HG02970 (cell line): ENCODE results near the gene KANK4.

Source experiments
- ATAC-seq: cut with Tn5 transposase; IDR thresholded peaks from one replicate; pipeline ENCODE4 v1.9.1; 2021; ENCODE audit warnings: mild to moderate bottlenecking, moderate library complexity, moderate number of reproducible peaks; ENCODE audit not compliant: unreplicated experiment, low FRiP score

KANK4 gene

DNA sequence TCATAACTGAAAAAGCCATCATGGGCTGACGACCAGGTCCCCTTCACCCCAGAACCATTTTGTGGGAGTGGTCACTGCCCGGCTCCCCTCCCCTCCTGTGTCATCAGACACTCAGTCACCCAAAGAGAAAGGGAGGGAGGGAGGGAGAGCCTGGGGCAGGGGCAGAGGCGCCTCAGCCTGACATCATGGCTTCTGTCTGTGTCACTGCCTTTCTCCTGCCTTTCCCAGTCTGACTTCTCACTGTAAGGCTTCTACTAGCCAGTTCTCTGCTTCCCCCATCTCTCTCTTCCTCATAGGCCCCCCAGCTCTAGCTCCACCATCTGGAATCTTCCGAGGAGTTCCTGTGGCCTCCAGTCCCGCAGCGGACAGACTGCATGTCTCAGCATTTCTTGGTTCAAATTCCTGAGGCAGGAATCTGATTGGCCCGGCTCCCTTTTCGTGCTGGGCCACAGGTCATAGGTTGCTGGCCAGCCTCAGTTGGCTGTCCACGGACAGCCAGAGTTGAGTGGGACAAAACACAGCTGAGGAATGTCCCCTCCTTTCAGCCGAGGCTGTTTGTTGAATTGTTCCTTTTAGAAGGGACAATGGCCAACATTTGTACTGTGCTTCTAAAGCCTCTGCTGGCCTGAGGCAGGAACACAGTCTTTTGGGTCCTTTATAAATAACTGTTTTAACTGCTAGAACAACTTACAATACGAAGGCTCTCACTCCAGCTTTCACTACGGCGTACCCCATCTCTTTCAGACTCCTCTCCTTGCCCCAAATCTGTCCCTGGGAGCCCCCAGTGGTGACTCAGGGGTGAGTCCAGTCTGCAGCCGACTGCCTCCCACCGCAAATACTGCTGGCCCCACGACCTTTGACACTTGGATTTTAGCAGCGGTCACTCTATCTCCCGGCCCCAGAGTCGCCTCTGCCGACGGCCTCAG is 18.7 kb upstream of the KANK4 start:
- ATAC-seq: no peak

DNA sequence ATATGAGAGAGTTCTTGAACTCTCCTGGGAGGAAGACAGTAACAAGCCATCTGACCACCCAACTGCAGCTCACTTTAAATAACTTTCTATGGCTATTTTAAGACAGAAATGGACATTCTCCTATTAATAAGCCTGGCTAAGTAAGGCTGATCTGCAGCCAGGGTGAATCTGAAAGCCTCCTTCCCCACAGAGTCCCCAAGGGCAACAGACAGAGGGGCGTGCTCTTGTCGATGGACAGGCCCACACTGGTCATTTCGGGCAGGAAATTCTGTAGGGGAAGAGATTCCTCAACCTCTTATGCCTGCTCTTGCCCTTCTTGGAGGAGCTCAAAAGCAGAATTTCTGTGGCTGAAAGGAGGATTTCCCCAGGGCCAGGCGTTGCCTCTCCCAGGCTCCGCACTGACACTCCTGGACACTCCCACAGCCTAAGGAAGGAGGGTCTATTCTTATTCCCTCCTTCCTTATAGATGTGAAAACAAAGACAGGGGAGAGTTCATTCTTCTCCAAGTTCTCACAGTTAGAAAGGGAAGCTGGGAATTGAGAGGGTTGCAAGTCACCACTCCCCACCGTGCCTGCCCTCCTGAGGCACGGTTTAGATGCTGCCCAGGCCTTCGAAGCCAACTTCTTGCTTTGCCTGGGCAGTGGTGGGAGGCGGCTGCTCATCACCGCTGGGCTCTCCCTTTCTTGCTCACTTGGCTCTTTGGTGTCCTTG is 17.9 kb upstream of the KANK4 start:
- ATAC-seq: no peak

DNA sequence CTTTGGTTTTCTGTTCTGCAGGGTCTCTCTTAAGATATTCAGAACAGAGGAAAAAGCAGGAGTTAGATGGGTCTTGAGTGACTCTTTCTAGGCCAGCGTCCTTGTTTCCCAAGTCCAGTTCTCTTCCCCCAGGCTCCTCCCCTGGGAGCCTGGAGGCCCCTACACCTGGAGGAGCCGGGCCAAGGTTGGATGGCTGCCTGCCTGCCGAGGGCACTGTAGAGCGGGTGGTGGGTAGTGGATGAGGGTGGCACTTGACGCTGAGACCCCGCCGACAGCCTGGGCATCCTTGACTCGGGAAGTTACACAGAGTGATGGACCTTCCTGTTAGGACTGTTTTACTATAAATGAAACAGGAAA is 17.4 kb upstream of the KANK4 start:
- ATAC-seq: no peak

DNA sequence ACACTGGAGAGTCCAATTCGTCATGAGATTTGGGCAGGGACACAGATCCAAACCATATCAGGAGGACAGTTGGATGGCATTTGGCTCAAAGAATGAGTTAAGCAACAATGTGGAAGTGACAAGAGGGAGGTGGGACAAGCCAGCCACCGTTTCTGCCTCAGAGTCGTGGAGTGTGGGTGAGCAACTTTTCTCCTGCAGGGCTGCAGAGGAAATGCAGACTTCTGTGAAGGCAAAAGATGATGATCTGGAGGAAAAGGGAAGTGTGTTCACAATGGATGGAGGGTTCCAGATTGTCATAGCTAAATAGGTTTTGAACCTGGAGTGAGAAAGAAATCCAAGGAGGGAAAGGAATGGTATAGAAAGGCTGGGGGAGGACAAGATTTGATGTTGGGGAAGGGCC is 16.4 kb upstream of the KANK4 start:
- ATAC-seq: no peak

DNA sequence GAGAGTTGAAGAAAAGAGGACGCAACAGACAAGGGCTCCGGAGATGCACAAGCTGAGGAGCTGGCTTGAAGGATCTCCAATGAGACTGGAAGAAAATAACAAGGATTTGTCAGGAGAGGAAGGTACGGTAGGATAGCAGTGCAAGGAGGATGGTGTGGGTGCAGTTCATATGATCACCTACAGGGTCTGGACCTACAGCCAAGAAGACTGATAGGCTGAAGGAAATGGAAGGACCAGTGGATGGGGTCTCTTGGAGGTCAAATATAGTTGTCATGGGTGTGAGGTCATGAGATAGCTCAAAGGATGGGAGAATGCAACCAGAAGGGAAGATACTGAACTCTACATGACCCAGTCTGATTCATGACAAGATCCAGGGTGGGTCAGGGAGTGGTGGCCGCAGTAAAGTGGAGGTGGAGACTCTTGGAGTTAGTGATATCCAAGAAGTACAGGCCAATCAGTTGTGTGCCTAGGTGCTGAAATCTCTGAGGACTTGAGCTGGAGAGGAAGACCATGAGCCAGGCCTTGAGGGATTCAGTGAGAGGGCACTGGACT is 15.3 kb upstream of the KANK4 start:
- ATAC-seq: no peak

DNA sequence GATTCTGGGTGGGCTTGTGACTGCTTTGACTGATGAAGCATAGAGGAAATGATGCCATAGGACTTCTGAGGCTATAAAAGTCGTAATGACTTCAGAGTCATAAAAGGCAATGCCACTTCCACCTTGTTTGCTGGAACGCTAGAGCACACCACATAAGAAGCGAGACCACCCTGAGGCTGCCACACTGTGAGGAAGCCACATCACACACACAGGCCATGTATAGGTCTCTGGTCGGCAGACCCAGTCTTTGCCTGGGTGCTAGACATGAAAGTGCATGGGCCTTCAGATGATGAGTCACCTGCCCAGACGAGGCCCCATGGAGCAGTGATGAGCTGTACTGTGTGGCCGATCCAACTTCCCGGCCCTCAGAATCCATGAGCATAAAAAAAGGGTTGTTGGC is 14.2 kb upstream of the KANK4 start:
- ATAC-seq: no peak

DNA sequence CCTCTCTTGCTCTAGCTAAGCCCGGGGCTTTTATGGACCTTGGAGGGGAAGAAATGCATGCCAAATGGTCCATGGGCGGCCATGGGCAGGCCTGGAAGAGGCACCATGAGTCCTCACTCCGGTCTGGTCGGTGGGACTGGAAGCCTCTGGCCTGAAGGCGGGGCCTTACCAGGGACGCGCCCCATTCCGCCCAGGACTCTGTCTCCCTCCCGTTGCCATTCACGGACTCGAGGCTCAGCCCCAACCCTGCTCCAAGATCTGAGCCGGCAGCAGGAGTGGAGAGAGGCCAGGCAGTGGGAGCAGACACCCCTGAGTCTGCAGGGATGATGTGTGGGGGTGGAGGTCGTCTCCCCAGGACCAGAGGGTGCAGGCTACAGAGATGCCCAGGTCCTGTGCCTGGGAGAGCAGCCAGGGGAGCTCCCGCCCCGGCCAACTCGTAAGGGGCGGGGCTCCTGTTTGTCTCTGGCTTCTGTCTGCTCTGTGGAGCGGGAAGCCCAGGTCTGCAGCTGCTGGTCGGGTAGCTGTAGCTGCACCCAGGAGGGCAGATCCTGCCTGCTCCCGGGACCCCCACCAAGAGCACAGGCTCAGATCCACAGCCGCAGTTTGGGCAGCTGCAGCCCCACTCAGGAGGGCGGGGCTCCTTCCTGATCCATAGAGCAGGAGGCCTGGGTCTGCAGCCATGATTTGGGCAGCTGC is 8.3 kb upstream of the KANK4 start:
- ATAC-seq: no peak

DNA sequence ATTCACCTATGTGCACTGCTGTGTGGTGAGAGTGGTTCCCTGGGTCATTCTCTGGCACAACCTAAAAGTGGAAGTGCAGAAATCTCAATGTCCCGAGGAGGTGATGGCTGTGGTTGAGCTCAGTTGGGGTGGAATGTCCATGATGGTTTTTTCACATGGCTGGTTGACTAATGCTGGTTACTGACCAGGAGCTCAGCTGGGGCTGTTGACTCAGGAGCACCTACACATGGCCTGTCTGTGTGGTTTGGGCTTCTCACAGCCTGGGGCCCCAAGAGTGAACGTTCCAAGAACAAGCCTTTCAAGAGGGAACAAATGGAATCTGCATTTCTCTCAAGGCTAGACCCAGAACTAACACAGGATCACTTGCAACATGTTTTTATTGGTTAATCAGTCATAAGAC is 6.4 kb upstream of the KANK4 start:
- no peak for ATAC-seq

DNA sequence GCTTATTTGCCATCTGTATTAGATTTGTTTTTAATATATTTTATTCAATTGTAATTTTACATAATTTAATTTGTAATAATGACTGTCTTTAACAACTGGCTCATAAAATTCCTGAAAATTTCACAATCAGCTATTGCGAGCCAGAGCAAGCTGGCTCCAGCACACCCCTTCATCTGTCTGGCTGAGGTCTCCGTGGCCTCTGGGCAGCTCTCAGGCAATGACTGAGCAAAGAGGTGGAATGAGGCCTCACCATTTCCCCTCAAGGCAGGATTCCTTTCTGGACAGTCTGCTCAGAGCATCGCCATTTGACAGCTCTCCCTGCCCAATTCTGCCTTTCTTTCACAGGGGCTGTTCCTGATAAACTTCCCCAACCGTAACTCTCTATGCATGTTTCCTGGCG is 5.8 kb upstream of the KANK4 start:
- no peak for ATAC-seq

DNA sequence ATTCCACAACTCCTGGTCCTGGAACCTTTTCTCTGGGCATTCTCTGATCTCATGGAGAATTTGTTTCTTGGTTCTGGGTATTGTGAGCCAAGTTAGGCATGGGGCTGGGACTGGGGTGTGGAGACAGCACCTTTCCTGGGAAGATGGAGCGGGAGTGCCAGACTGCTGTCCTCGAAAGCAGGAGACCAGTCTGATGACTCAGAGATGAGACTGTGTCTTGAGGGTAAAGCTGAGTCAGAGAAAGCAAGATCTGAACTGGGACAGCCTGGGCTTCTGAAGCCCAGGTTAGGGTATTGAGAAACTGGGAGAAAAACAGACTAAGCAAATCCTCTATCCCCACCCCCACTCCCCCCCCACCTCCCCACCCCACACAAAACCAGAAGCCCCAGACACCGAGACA is 2.2 kb upstream of the KANK4 start:
- no peak for ATAC-seq

DNA sequence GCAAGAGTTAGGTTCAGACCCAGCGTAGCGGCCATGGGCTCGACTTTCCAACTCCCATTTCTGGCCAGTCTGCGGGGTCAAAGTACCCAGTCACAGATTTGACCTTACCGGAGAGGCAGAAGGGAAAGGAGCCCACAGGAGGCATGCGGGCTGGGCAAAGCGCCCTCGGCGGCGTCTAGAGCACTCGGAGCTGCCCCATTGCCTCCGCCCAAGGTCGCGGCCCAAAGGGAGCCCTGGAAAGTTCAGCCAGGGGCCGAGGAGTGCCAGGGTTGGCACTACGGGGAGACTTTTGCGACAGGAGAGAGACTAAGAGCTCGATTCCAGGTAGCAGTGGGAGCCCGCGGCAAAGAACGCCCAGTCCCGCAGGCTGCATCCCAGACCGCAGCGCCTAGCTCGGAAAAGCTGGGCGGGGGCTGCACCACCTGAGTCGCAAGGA is 896 bp downstream of the KANK4 start:
- no peak for ATAC-seq

DNA sequence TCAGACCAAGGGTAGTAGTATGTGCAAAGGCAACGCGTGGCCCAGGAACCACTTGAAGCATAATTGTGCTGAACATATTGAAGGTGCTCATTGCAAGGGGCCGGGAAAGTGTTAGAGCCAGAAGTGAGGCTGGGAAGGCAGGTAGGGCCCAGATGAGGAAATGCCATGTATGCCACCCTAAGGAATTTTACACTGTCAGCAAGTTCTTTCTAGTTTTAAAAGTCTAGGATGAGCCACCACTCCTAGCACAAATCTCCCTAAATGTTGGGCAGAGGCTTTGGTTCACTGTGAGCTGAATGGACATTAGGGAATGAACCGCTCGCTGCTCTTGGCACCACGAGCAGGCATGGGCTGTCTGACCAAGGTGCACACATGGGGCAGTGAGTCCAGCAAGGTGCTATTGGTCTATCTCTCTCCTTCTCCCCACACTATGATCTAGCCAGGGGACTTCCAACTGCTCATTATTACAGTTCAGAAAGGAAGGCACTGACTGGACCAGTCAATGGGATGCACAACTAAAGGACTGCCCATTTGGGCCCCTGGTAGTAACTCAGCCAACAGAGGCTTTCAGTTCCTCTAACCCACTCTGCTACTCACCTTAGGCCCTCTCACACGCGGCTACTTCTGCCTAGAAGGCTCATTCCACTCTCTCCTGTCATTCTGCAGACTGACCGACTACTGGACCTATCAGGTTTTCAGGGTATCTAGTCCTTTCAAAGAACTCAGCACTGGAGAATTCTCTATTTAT is 2.0 kb downstream of the KANK4 start:
- no peak for ATAC-seq

DNA sequence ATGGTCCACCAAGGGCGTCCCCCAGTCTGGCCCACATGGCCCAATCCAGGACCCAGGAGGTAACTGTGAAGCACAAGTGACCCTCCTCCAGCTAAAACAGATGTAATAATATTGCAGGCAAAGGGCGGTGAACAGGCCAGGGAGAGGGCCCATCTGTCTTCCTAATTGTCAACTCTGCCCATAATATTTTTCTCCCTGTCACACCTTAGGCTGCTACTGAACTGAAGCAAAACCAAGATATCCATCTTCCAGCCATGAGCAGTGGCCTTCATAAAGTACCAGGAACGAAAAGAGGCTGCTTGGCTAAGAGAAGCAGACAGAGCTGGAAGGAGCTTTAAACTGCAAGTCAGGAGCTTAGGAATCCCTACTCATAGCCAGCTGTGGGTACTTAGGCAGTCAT is 3.1 kb downstream of the KANK4 start:
- ATAC-seq: no peak

DNA sequence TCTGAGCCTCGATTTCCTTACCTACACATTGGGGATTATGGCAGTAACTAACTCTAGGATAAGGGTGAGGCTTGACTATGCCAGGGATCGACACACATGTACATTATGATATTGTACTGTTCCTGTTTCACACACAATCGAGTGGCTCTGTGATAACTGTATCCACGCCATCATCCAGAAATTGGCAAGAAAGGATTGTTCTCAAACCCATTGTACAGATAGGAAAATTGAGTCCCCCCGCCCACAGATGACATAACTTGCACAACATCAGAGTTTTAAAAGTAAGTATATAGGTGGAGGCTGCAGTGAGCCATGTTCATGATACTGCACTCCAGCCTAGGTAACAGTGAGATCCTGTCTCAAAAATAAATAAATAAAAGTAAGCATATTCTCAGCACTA is 3.8 kb downstream of the KANK4 start:
- no peak for ATAC-seq

DNA sequence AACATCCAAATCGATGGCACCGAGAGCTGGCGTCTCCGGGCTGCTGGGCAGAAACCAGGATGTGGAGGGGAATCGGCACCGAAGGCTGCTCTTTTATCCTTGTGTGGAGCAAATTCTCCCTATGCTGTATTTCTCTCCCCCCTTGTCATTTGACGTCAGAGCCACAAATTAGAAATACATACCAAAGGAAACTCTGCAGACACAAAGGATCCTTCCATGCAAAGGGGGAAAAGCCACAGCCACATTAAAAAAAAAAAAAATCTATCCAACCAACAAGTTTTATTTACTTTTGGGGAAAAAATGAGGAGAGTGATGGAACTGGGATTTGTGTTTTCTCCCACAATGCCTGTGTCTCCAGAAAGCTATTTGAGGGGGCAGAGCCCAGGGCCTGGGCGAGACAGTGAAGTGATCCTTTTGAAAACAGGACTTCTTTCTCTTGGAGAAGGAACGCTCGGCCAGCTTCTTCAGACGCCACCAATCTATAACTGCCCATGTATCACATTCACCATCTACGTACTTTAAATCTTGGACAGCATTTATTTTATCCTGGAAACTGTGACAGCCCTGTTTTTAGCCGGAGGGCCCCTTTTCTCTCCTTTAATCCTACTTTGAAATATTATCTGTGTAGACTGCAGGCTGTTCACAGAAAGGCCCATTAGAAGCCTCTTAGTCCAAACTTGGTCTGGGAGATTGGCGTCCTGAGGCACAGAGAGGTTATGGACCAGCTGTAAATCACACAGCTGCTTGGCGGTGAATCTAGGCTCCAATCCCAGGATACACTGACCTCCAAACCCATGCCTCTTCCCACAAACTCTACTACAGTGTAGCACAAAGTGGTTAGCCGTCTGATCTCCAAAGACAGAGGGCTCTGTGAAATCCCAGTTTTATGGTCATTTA is 4.5 kb downstream of the KANK4 start:
- no peak for ATAC-seq

DNA sequence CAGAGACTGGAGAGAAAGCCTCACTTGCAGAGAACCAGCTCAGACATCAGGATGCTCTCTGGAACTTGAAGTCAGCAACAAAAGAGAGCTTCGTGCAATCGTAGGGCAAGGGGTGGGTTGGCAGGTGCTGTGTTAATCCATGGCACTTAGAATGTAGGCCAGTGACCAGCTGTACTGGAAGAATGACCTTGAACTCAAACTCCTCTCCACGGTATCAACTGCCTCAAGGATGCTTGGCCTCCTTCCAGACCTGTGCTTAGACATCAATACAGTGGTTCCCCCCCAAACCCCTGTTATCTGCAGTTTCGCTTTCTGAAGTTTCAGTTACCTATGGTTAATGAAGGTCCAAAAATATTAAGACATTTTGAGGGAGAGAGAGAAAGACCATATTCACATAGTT is 6.5 kb downstream of the KANK4 start:
- no peak for ATAC-seq

DNA sequence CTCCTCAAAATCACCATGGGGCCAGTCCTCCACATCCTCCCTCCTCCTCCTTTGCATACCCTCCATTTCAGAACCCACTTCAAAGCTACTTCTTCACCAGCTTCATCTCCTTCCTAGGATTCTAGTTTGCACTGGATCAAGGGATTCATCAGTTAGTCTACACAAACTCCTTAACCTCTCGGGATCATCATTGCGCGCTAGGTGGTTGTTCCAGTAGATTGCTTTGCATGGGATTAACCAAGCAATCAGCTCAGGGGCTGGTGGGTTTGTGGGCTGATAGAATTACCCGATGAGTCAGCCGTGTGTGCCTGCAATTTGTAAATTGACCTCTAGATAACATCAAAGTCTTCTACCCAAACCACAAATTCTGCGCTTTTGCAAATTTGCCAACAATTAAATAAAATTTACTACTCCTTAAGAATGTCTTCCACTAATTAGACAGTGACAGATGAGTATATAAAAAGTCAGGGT is 7.7 kb downstream of the KANK4 start:
- no peak for ATAC-seq

DNA sequence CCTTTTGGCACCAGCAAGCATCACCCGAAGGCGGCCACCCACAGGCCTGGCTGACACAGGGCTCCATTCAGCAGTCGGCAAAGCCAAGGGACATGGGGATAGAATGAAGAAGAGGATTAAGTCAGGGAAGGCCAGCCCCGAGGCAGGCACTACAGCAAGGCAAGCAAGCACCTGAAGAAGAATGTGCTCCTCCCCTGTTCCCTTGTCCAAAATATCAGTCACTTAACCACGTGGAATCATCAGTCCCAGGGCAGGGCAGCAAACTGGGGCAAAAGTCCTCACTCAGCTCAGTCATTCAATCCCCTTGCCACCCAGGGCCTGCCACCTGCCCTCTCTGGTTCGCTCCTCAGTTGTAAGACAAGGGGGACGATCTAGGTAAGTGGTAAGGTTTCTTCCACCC is 9.3 kb downstream of the KANK4 start:
- ATAC-seq: no peak

DNA sequence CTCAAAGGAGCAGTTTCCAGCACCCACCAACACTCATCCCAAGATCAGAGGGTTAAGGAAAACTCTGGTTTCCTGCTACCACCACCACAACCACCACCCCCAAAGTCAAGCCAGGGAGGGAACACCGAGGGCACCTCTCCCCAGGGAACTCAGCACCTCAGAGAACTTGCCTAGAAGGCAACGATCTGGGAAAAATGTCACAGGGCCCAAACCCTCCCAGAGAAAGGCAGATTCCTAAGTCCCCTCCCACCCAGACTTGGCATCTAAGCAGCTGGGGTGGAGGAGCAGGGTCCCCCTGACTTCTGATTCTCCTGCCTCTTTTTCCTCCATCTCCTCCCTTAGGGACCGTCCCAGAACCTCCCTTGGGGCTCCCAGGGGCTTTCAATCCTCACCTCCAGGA is 10.6 kb downstream of the KANK4 start:
- no peak for ATAC-seq
